Stimulated activated CD8-positive, alpha-beta memory T cell treated with anti-CD3 and anti-CD28 coated beads, Interleukin-7, amount 100 ng/mL, for 24 hours (primary cell): ENCODE measurements around the gene ZNF23.

Experiments
- DNase-seq: peaks from one replicate; pipeline ENCODE4 v3.0.0-alpha.2; 2020; ENCODE audit warnings: low read depth

Gene ZNF23

DNA sequence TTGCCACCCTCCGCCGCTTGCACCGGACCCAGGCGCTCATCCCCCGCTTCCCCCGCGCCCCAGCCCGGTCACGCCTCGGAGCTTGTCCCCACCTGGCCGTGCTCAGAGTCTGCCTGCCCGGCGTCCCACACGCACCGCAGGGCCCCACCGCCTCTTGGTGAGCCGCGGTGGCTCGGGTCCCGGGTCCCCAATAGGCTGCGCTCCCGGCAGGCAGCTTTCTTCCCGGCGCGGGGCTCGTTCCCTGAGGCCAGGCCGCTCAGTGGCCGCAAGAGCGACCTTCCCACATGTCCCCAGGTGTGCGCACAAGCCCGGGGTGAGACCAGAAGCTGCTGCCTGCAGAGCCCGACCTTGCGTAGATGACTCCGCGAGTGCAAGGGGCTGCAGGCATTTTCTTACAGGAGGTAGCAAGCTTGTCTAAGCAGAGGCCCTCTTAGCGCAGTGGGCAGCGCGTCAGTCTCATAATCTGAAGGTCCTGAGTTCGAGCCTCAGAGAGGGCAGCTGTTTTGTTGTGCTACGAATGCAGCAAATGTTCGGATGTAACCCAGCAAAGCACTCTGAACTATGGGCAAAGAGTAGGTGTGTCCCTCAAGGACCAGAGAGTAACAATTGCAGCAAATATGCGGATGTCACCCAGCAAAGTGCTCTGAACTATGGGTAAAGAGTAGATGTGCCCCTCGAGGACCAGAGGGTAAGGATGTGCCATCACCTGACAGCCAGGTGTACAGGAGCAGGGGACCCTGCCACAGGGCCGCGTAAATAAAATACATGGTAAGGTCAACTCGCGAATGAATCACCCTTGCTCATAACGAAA lies 35.8 kb downstream of the ZNF23 start:
- peak; percentile 17 for DNase-seq

DNA sequence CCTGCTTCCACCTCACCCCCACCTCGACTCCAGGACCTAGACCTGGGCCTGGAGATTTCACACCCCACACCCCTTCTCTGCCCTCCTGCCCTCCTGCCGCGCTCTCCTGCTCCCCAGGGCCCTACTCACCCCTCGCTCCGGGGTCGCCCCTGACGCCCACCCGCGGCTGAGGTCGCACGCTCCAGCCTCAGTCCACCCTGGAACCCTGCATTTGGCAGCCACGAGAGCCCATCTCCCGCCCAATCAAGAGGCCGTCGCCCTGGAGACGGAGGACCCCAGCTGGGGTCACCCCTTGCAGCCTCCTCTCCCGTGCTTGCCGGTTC lies 36.3 kb downstream of the ZNF23 start:
- DNase-seq, result no peak

DNA sequence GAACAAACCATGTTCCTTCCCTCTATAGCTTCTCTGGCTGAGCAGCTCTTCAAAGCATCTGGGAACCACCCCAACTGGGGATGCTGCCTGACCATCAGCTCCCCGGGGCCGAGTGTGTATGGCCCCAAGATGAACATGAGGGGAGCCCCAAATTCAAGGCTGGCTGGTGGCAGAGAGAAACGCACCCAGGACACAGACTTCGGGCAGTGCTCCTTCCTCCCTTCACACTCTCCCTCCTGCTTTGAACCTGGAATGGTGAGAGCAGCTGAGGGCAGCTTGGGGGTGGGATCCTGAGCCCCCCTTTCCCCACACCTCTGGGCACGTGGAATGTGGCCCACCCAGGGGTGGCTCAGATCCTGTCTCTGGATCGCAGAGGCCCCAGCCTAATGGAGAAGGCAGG lies 37.4 kb downstream of the ZNF23 start:
- no peak for DNase-seq

DNA sequence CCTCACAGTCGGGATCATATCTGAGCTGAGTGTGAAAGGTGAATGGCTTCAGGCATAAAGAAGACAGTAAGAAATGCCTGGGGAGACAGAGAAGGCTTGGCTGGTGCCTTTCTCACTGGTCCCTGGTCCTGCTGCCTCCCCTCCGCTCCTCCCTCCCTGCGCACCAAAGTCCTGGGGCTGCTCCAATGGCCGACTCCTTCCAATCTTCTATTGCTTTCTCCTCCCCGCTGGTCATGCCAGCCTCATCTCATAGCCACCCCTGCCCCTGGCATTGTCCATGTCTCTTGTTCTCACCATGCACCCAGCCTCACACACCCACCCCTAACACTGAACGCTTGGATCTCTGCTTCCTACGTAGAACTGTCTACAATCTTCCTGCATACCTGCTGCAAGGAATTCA lies 38.2 kb downstream of the ZNF23 start:
- no peak for DNase-seq

GRCh38 chr16:71423016-71423415 lies 39.0 kb downstream of the ZNF23 start:
- no peak for DNase-seq

DNA sequence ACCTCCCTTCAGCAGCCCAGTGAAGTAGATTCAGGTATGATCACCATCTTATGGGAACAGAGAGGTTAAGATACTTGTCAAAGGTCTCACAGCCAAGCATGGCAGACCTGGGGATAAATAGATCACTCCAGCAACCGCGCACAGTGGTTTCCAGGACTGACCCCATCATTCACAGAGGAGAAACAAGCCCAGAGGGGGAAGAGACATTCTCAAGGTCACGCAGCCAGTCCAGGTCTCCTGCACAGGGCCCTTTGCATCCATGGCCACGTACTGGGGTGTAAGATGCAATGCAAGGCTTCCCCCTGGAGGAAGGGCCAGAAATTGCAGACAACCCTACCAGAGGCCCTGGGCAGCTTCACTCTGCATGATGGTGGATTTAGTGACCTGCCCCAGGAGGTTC lies 40.1 kb downstream of the ZNF23 start:
- DNase-seq, result no peak

DNA sequence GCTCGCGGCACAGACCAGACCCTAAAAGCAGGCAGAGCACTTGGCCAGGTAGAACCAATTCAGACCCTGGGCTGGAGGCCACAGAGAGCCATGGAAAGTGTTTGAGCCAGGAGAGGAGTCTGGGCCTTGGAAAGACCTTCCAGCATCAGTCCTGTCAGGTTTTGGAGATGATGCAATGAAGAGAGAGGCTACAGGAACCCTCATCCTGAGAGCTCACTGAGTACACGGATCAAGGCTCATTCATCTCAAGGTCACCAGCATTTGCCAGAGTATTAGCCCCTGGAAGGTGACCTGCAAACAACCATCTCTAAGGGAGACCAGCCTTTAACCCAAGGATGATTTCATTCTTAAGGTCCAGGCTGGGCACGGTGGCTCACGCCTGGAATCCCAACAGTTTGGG lies 48.0 kb downstream of the ZNF23 start:
- no peak for DNase-seq

DNA sequence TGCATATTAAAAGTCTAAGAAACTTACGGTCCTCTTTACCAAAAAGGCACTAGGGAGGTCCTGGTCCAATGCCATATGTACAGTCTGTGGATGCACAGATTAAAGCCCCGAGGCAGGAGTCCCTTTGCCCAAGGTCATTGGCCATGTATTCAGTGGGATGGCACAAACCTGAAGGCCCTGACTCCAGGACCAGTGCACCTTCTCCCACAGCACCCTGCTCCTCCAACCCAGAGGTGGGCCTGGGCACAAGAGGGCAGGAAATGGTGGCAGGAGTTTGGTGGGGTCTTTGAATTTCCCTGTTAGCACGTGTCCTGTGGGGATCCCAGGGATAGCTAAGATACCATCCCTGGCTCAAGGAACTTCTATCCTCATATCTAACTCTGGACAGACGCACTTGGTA lies 48.7 kb downstream of the ZNF23 start:
- no peak for DNase-seq

GRCh38 chr16:71412270-71413160 lies 49.5 kb downstream of the ZNF23 start:
- DNase-seq, result peak; percentile 37

DNA sequence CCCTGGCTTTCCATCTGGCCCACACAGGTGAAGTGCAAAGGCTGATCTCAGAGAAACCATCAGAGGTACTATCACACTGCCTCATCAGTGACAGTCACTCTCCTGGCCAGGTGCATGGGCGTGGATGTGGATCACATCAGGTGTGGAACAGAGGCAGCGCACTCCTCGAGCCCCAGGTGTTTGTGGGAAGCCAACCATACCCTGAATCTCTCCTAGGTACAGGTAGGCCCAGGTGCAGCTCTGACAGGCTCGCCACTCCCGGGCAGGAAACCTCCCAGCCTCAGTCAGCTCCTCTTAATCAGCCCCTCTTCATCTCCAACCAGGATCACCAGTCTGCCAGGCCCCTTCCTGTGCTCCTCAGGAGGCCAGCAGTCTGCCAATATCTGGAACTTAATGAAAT lies 51.9 kb downstream of the ZNF23 start:
- no peak for DNase-seq

GRCh38 chr16:71409011-71409775 lies 52.9 kb downstream of the ZNF23 start:
- DNase-seq, result no peak

- no peak for DNase-seq
Measured at GRCh38 chr16:71408536-71408935, 53.5 kb downstream of the ZNF23 start.

- no peak for DNase-seq
Measured at GRCh38 chr16:71407731-71408130, 54.3 kb downstream of the ZNF23 start.

GRCh38 chr16:71406724-71407123 lies 55.3 kb downstream of the ZNF23 start:
- no peak for DNase-seq

- no peak for DNase-seq
Measured at GRCh38 chr16:71406316-71406715, 55.7 kb downstream of the ZNF23 start.

DNA sequence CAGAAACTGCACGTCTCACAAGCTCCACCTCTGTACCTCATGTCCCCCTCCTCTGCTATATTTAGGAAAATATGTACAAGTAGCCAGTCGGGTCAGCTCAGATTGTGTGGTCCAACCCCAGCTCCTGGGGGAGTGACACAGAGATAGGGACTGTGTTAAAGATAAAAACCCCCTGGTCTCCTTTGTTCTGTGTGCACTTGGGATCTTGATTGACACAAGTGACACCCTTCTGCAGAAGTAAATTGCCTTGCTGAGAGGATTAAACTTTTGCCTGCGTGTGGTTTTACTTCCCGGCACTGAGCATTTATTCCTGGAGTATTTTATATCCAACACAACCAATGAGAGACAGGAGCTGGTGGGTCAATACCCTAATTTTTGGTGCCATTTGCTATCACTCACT lies 57.7 kb downstream of the ZNF23 start:
- no peak for DNase-seq

- DNase-seq, result no peak
Measured at GRCh38 chr16:71402674-71403073, 59.4 kb downstream of the ZNF23 start.

DNA sequence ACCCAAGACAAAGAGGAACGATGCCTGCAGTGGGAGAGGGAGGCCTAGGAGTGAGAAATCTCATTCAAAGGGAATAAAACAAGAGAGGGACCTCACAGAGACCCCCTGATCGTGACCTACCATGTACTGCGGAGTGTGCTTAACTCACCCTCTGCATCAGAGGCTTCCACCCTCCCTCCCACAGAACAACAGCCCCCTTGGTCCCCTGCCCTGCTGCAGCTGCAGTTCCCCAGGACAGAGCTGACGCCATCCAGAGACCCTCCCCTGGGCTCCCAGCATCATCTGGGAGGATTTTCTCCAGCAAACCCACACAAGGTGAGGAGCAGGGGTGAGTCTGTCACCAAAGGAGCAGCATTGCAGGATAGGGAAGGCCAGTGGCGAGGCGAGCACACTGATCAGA lies 60.0 kb downstream of the ZNF23 start:
- no peak for DNase-seq

GRCh38 chr16:71399801-71400563 lies 62.1 kb downstream of the ZNF23 start:
- DNase-seq, result no peak
